GM12878 (cell line): ENCODE results near the gene CPSF4L. TPM values are rescaled to one million over a fixed set of nuclear protein-coding genes. Genes with fewer than 3 reads are reported as not detected.

Source experiments
- ATAC-seq: fragments of 200-7000 bp; cut with Tn5 transposase; 3 replicates; pipeline ENCODE4 v1.9.1; 2020; ENCODE audit warnings: mild to moderate bottlenecking, moderate library complexity
- BruUV-seq: library from RNA; stranded (reverse); fragments of 400-500 nt; replicated peaks from 2 replicates; lab custom pipeline; 2021; lab: Mats Ljungman, UMichigan
- CTCF ChIA-PET: fragments of 300-600 bp; sonication (Branson Sonifier 250); formaldehyde crosslinking; extraction: SDS; loops from one replicate; lab custom pipeline; 2021; ENCODE audit warnings: inconsistent platforms; lab: Yijun Ruan, JAX
- POLR2A ChIA-PET: fragments of 350-600 bp; formaldehyde crosslinking; extraction: SDS; loops from one replicate; lab custom pipeline; 2021; ENCODE audit warnings: inconsistent platforms; lab: Charles Lee
- RAD21 ChIA-PET: fragments of 300-600 bp; sonication (Branson Sonifier 250); formaldehyde crosslinking; loops from one replicate; lab custom pipeline; 2023; ENCODE audit warnings: antibody characterized with exemption; ENCODE audit not compliant: unreplicated experiment; lab: Charles Lee
- SMC1A ChIA-PET: fragments of 300-600 bp; sonication (Branson Sonifier 250); formaldehyde crosslinking; loops from one replicate; lab custom pipeline; 2023; ENCODE audit not compliant: unreplicated experiment, uncharacterized antibody; lab: Charles Lee
- DNase-seq: peaks from one replicate; pipeline ENCODE4 v3.0.0-alpha.2; 2011; ENCODE audit warnings: low read depth, low spot score
- FAIRE-seq: peaks from 3 replicates; lab custom pipeline; 2011; peaks lifted over from hg19 to GRCh38; lab: Jason Lieb, UNC
- H2AFZ ChIP-seq: 2 replicates; pipeline ENCODE4 v1.6.0; 2011; ENCODE audit warnings: low read depth, low read length, control low read depth; ENCODE audit not compliant: control insufficient read depth
- H3K27ac ChIP-seq: 2 replicates; pipeline ENCODE4 v1.5.1; 2011; ENCODE audit warnings: control low read depth; ENCODE audit not compliant: control insufficient read depth, insufficient read depth
- H3K27me3 ChIP-seq, 2 experiments: replicated peaks in 1 of 2; 2 replicates each; pipeline versions ENCODE4 v1.6.0 to v1.6.1; 2011; ENCODE audit warnings: low read length in 1 of 2; ENCODE audit not compliant: control insufficient read depth in 2 of 2, insufficient read depth in 2 of 2
- H3K36me3 ChIP-seq, 2 experiments: 2 replicates each; pipeline ENCODE4 v1.5.1; 2011; ENCODE audit warnings: low read length in 1 of 2; ENCODE audit not compliant: control insufficient read depth in 2 of 2, insufficient read depth in 2 of 2
- H3K4me1 ChIP-seq: 2 replicates; pipeline ENCODE4 v1.6.1; 2011; ENCODE audit warnings: mild to moderate bottlenecking, low read length, moderate library complexity, mixed read lengths; ENCODE audit not compliant: control insufficient read depth, insufficient read depth
- H3K4me2 ChIP-seq: 2 replicates; pipeline ENCODE4 v1.6.0; 2011; ENCODE audit warnings: control low read depth; ENCODE audit not compliant: control insufficient read depth, insufficient read depth
- H3K4me3 ChIP-seq: fragments of 200-600 bp; sonication (generic); 2 replicates; pipeline ENCODE4 v1.5.1; 2016
- H3K79me2 ChIP-seq: 2 replicates; pipeline ENCODE4 v1.6.0; 2011; ENCODE audit warnings: low read length; ENCODE audit not compliant: control insufficient read depth, insufficient read depth
- H3K9ac ChIP-seq: 2 replicates; pipeline ENCODE4 v1.8.0; 2011; ENCODE audit warnings: low read length, control low read depth, mixed read lengths; ENCODE audit not compliant: control insufficient read depth, insufficient read depth
- H3K9me3 ChIP-seq: replicated peaks from 3 replicates; pipeline ENCODE4 v1.5.1; 2011; ENCODE audit warnings: mild to moderate bottlenecking, low read length; ENCODE audit not compliant: control insufficient read depth, insufficient read depth
- H4K20me1 ChIP-seq: 2 replicates; pipeline ENCODE4 v1.6.0; 2011; ENCODE audit not compliant: control insufficient read depth, insufficient read depth
- DPF2 ChIP-seq: fragments of 450-650 bp; IDR thresholded peaks from 2 replicates; pipeline ENCODE4 v1.6.1; 2017; ENCODE audit warnings: mild to moderate bottlenecking
- EZH2 ChIP-seq: IDR thresholded peaks from 2 replicates; pipeline ENCODE4 v1.6.1; 2012; ENCODE audit warnings: low read depth, mild to moderate bottlenecking, control low read depth, inconsistent platforms, low read length, borderline replicate concordance; ENCODE audit not compliant: control insufficient read depth
- FOS ChIP-seq: IDR thresholded peaks from 3 replicates; pipeline ENCODE4 v1.6.1; 2011; ENCODE audit warnings: borderline replicate concordance; ENCODE audit not compliant: insufficient read length; ENCODE audit errors: extremely low read depth
- KAT2A ChIP-seq: conservative IDR thresholded peaks from 2 replicates; pipeline ENCODE4 v1.6.1; 2011; ENCODE audit warnings: low read depth, low read length; ENCODE audit not compliant: control insufficient read depth
- MTA2 ChIP-seq: fragments of 450-650 bp; IDR thresholded peaks from 2 replicates; pipeline ENCODE4 v1.6.1; 2016; ENCODE audit warnings: low read depth, mild to moderate bottlenecking, moderate library complexity
- NFIC ChIP-seq: IDR thresholded peaks from 2 replicates; pipeline ENCODE4 v1.6.1; 2012; ENCODE audit warnings: low read depth, mild to moderate bottlenecking, inconsistent platforms, low read length, moderate library complexity
- TCF3 ChIP-seq: IDR thresholded peaks from 2 replicates; pipeline ENCODE4 v1.6.1; 2012; ENCODE audit warnings: low read depth, mild to moderate bottlenecking, low read length, borderline replicate concordance; ENCODE audit not compliant: insufficient read depth
- WGBS: methylation state at CpG from one replicate; pipeline ENCODE4 v1.1.6; 2016; ENCODE audit warnings: low lambda C conversion rate; ENCODE audit not compliant: insufficient replicate concordance, insufficient coverage; ENCODE audit errors: missing lambda C conversion rate; 5-methylcytosine and 5-hydroxymethylcytosine counted together
- in situ Hi-C: fragments of 300-500 bp; cut with MboI; formaldehyde crosslinking; loops from 9 replicates; pipeline ENCODE4 v1.14.3; 2018; ENCODE audit warnings: mixed read lengths
- intact Hi-C: fragments of 100-400 bp; cut with micrococcal nuclease; formaldehyde crosslinking; loops from one replicate; pipeline ENCODE4 v1.14.2; 2022; ENCODE audit not compliant: unreplicated experiment
- polyA plus RNA-seq, 11 experiments: library from polyadenylated mRNA; depleted of rRNA in 4 of 11; unstranded in 6 of 11; stranded (reverse) in 5 of 11; fragments of >200 nt; fragmentation: Nextera tagmentation in 4 of 11; fragmentation: Illumina TruSeq in 1 of 11; extraction: Ambion mirVana in 4 of 11; extraction: Trizol in 1 of 11; gene quantifications; 1 replicate in 1 of 11; 2 replicates in 10 of 11; pipeline versions ENCODE4 v1.2.1 to v1.2.3, GENCODE V29; 2011 to 2016; ENCODE audit warnings: inconsistent platforms in 2 of 11, missing spikeins in 2 of 11, low read depth in 1 of 11
- total RNA-seq, 4 experiments: library from RNA; depleted of rRNA in 3 of 4; stranded (reverse); fragments of >200 nt in 3 of 4; fragmentation: Illumina TruSeq in 1 of 4; extraction: Trizol in 1 of 4; gene quantifications; 2 replicates each; pipeline versions ENCODE4 v1.2.1 to v1.2.3, GENCODE V29; 2013 to 2021
- TF ChIP-seq, protein P1 (sequence below): fragments of 450-650 bp; IDR thresholded peaks from 2 replicates; pipeline ENCODE4 v1.6.1; 2017; ENCODE audit warnings: mild to moderate bottlenecking, low read depth, inconsistent platforms; ENCODE audit not compliant: poor library complexity, severe bottlenecking

The CPSF4L gene
- total and polyA plus RNA-seq, 10 of the 15 experiments (the other 5 are each of a cell fraction or from before 2014, with no cell fraction given) = not detected

DNA sequence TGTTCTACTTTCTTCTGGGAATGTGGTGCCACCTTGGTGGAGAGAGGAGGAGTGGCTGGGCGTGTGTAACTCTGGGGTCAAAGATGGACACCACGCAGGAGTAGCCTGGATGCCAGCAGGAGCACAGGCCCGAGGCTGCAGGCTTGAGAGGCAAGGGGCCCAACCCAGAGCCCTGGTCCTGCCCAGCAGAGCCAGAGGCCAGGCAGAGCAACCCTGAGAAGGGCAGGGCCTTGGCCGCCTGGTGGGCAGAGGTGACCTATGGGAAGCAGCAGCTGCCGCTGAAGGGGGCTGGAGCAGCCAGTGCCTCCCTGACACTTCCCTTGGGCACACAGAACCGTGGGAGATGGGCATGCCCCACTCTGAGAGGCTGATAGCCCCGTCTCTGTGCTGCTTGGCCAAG lies 18.0 kb upstream of the CPSF4L start:
- no peak overlapping the region for H3K4me2 ChIP-seq
- in situ Hi-C loops = loop anchor here (5.0 to 10.0 kb wide), 2 partner anchors 48 to 915 kb away; no protein-coding TSS in a partner anchor
- DNase-seq = no peak
- no peak for ATAC-seq
- H3K9me3 ChIP-seq = no peaks in the 10 kb centered on the region
- 58% methylated on average over 7 of the region's 7 CpGs for WGBS
- RAD21 ChIA-PET = interaction anchor here (2.6 kb wide), 1 partner anchor 9 kb away, joined by 18 read pairs; no protein-coding TSS in a partner anchor
- no peak overlapping the region for H3K4me3 ChIP-seq
- POLR2A ChIA-PET = no interaction called here
- H3K36me3 ChIP-seq = 0 out of 4 replicates have a peak, but pooled peaks cover 0 to 3% of the 10 kb centered on the region in 2 experiments
- no peak for TF ChIP-seq TCF3
- no peak for TF ChIP-seq KAT2A
- TF ChIP-seq, protein P1, sequence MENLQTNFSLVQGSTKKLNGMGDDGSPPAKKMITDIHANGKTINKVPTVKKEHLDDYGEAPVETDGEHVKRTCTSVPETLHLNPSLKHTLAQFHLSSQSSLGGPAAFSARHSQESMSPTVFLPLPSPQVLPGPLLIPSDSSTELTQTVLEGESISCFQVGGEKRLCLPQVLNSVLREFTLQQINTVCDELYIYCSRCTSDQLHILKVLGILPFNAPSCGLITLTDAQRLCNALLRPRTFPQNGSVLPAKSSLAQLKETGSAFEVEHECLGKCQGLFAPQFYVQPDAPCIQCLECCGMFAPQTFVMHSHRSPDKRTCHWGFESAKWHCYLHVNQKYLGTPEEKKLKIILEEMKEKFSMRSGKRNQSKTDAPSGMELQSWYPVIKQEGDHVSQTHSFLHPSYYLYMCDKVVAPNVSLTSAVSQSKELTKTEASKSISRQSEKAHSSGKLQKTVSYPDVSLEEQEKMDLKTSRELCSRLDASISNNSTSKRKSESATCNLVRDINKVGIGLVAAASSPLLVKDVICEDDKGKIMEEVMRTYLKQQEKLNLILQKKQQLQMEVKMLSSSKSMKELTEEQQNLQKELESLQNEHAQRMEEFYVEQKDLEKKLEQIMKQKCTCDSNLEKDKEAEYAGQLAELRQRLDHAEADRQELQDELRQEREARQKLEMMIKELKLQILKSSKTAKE = no peak
- TF ChIP-seq DPF2 = no peak
- TF ChIP-seq EZH2 = no peak
- TF ChIP-seq MTA2 = no peak
- no peak for TF ChIP-seq NFIC
- TF ChIP-seq FOS = no peak
- intact Hi-C loops = no loop called here
- no peaks in the 10 kb centered on the region for H4K20me1 ChIP-seq
- H3K9ac ChIP-seq = no peak overlapping the region
- H3K79me2 ChIP-seq = no peaks in the 10 kb centered on the region
- H2AFZ ChIP-seq = no peak overlapping the region
- no peak for FAIRE-seq
- CTCF ChIA-PET = interaction anchor here (1.7 kb wide), 1 partner anchor 90 kb away, joined by 4 read pairs; no protein-coding TSS in a partner anchor
- H3K4me1 ChIP-seq = peaks cover 17% of the 10 kb centered on the region
- SMC1A ChIA-PET = interaction anchor here (5.6 kb wide), 1 partner anchor 32 kb away, joined by 29 read pairs; the partner anchor contains the start of gene CDC42EP4
- H3K27ac ChIP-seq = no peak overlapping the region
- no TSS peak for BruUV-seq
- no peaks in the 10 kb centered on the region for H3K27me3 ChIP-seq
